HCT116 (cell line): ENCODE results near the gene PAQR8. TPM values are rescaled to one million over a fixed set of nuclear protein-coding genes. Genes with fewer than 3 reads are reported as not detected.

Experiments used
- ATAC-seq: fragments of 200-7000 bp; cut with Tn5 transposase; 2 replicates; pipeline ENCODE4 v1.9.1; 2020; ENCODE audit warnings: mild to moderate bottlenecking, moderate library complexity
- BruUV-seq: library from RNA; stranded (reverse); fragments of 400-500 nt; replicated peaks from 2 replicates; lab custom pipeline; 2021; lab: Mats Ljungman, UMichigan
- CTCF ChIA-PET: fragments of 300-600 bp; sonication (Branson Sonifier 250); formaldehyde crosslinking; loops from one replicate; lab custom pipeline; 2021; ENCODE audit warnings: antibody characterized with exemption; lab: Charles Lee
- POLR2A ChIA-PET: fragments of 300-600, 350-600 bp; sonication (Branson Sonifier 250); formaldehyde crosslinking; loops from one replicate; lab custom pipeline; 2021; ENCODE audit warnings: antibody characterized with exemption; lab: Charles Lee
- RAD21 ChIA-PET, 2 experiments: fragments of 300-600 bp; sonication (Branson Sonifier 250); formaldehyde crosslinking; loops; one replicate each; lab custom pipeline; 2023; ENCODE audit warnings: low total read pairs in 2 of 2; ENCODE audit not compliant: uncharacterized antibody in 2 of 2, unreplicated experiment in 2 of 2, low non-redundant PET in 1 of 2; lab: Charles Lee
- DNase-seq: peaks from one replicate; pipeline ENCODE4 v3.0.0-alpha.2; 2010; ENCODE audit warnings: low read depth, low spot score
- H2AFZ ChIP-seq: fragments of 200-600 bp; shearing (Covaris generic), sonication (generic); 2 replicates; pipeline ENCODE4 v1.6.1; 2017; ENCODE audit warnings: low read depth, mixed run types, mixed read lengths, antibody characterized with exemption, low read length; ENCODE audit not compliant: poor library complexity, severe bottlenecking
- H3K27ac ChIP-seq: 2 replicates; pipeline ENCODE4 v1.5.1; 2012; ENCODE audit warnings: low read depth, low read length
- H3K27me3 ChIP-seq: fragments of 200-600 bp; sonication (generic); 2 replicates; pipeline ENCODE4 v1.6.1; 2016; ENCODE audit warnings: mixed run types, low read length, mixed read lengths; ENCODE audit not compliant: insufficient read depth
- H3K36me3 ChIP-seq, 2 experiments: fragments of 200-500 bp in 1 of 2; fragments of 200-600 bp in 1 of 2; sonication (Bioruptor generic) in 1 of 2; sonication (generic) in 1 of 2; 2 replicates each; pipeline versions ENCODE4 v1.5.1 to v1.6.1; 2014 to 2016; ENCODE audit warnings: low read length in 2 of 2, inconsistent platforms in 1 of 2, mixed read lengths in 1 of 2, mixed run types in 1 of 2; ENCODE audit not compliant: insufficient read depth in 2 of 2, control insufficient read depth in 1 of 2
- H3K4me1 ChIP-seq, 2 experiments: fragments of 200-600 bp in 1 of 2; sonication (generic) in 1 of 2; 2 replicates each; pipeline versions ENCODE4 v1.5.1 to v1.6.1; 2012 to 2017; ENCODE audit warnings: low read length in 2 of 2, inconsistent platforms in 1 of 2, mild to moderate bottlenecking in 1 of 2, mixed read lengths in 1 of 2, mixed run types in 1 of 2, moderate library complexity in 1 of 2; ENCODE audit not compliant: insufficient read depth in 2 of 2, control insufficient read depth in 1 of 2
- H3K4me2 ChIP-seq: fragments of 200-600 bp; sonication (generic); 2 replicates; pipeline ENCODE4 v1.6.1; 2017; ENCODE audit warnings: mixed run types, low read length, mixed read lengths
- H3K4me3 ChIP-seq, 2 experiments: fragments of 200-600 bp in 1 of 2; sonication (generic) in 1 of 2; replicated peaks in 1 of 2; 2 replicates each; pipeline ENCODE4 v1.5.1; 2011 to 2016; ENCODE audit warnings: low read length in 2 of 2, control low read depth in 1 of 2, low read depth in 1 of 2, mild to moderate bottlenecking in 1 of 2, mixed read lengths in 1 of 2, mixed run types in 1 of 2
- H3K79me2 ChIP-seq: fragments of 200-600 bp; sonication (generic); 2 replicates; pipeline ENCODE4 v1.6.1; 2017; ENCODE audit warnings: mild to moderate bottlenecking, mixed run types, low read length, moderate library complexity, mixed read lengths; ENCODE audit not compliant: insufficient read depth
- H3K9ac ChIP-seq: fragments of 200-600 bp; sonication (generic); 2 replicates; pipeline ENCODE4 v1.6.1; 2016; ENCODE audit warnings: low read length, mixed read lengths
- H3K9me2 ChIP-seq: fragments of 200-600 bp; sonication (generic), shearing (Covaris generic); 2 replicates; pipeline ENCODE4 v1.6.1; 2017; ENCODE audit warnings: mixed run types, mild to moderate bottlenecking, moderate library complexity; ENCODE audit not compliant: insufficient read depth
- H3K9me3 ChIP-seq, 2 experiments: fragments of 200-500 bp in 1 of 2; fragments of 200-600 bp in 1 of 2; sonication (Bioruptor generic) in 1 of 2; sonication (generic) in 1 of 2; 2 replicates each; pipeline ENCODE4 v1.6.1; 2014 to 2017; ENCODE audit warnings: low read length in 2 of 2, mixed read lengths in 2 of 2, inconsistent platforms in 1 of 2, low read depth in 1 of 2, mild to moderate bottlenecking in 1 of 2, mixed run types in 1 of 2, moderate library complexity in 1 of 2; ENCODE audit not compliant: control insufficient read depth in 1 of 2, insufficient read depth in 1 of 2
- H4K20me1 ChIP-seq: fragments of 200-600 bp; sonication (generic), shearing (Covaris generic); 2 replicates; pipeline ENCODE4 v1.6.1; 2017; ENCODE audit warnings: mixed run types, mild to moderate bottlenecking, moderate library complexity; ENCODE audit not compliant: insufficient read depth
- CBX3 ChIP-seq: IDR thresholded peaks from 2 replicates; pipeline ENCODE4 v1.6.1; 2012; ENCODE audit warnings: low read depth
- CEBPB ChIP-seq: IDR thresholded peaks from 2 replicates; pipeline ENCODE4 v1.6.1; 2012; ENCODE audit warnings: low read depth
- EGR1 ChIP-seq: IDR thresholded peaks from 2 replicates; pipeline ENCODE4 v1.6.1; 2012; ENCODE audit warnings: low read depth
- EZH2phosphoT487 ChIP-seq: fragments of 200-600 bp; IDR thresholded peaks from 2 replicates; pipeline ENCODE4 v1.6.1; 2018; ENCODE audit warnings: antibody characterized with exemption, borderline replicate concordance
- FOSL1 ChIP-seq: IDR thresholded peaks from 2 replicates; pipeline ENCODE4 v1.6.1; 2012; ENCODE audit warnings: low read depth
- JUND ChIP-seq: IDR thresholded peaks from 2 replicates; pipeline ENCODE4 v1.6.1; 2012
- POLR2A ChIP-seq: IDR thresholded peaks from 2 replicates; pipeline ENCODE4 v1.7.0; 2011; ENCODE audit warnings: borderline replicate concordance; ENCODE audit not compliant: insufficient read depth, insufficient read length; ENCODE audit errors: extremely low read depth
- POLR2AphosphoS5 ChIP-seq: IDR thresholded peaks from 2 replicates; pipeline ENCODE4 v1.6.1; 2011; ENCODE audit warnings: mild to moderate bottlenecking, low read depth, low read length, moderate library complexity
- RAD21 ChIP-seq: IDR thresholded peaks from 2 replicates; pipeline ENCODE4 v1.6.1; 2012; ENCODE audit warnings: low read depth, mild to moderate bottlenecking
- SIN3A ChIP-seq: IDR thresholded peaks from 2 replicates; pipeline ENCODE4 v1.6.1; 2012; ENCODE audit warnings: low read depth
- SP1 ChIP-seq: IDR thresholded peaks from 2 replicates; pipeline ENCODE4 v1.6.1; 2012; ENCODE audit warnings: low read depth
- SRF ChIP-seq: IDR thresholded peaks from 2 replicates; pipeline ENCODE4 v1.6.1; 2012; ENCODE audit warnings: low read depth
- YY1 ChIP-seq: IDR thresholded peaks from 2 replicates; pipeline ENCODE4 v1.6.1; 2011; ENCODE audit warnings: low read length, low read depth, moderate library complexity, mild to moderate bottlenecking; ENCODE audit not compliant: insufficient replicate concordance; ENCODE audit errors: extremely low read depth
- ZFX ChIP-seq: fragments of 450-650 bp; IDR thresholded peaks from 2 replicates; pipeline ENCODE4 v1.6.1; 2017
- ZNF274 ChIP-seq: fragments of 200-500 bp; sonication (Bioruptor generic); IDR thresholded peaks from 2 replicates; pipeline ENCODE4 v1.6.1; 2014; ENCODE audit warnings: mild to moderate bottlenecking, low read depth, low read length, inconsistent platforms
- intact Hi-C: fragments of 100-400 bp; cut with micrococcal nuclease; formaldehyde crosslinking; loops from 2 replicates; pipeline ENCODE4 v1.10.0; 2022
- total RNA-seq: library from RNA; stranded (reverse); gene quantifications from one replicate; pipeline ENCODE4 v1.2.1, GENCODE V29; 2021; ENCODE audit not compliant: unreplicated experiment
- TF ChIP-seq, protein P1 (sequence below): IDR thresholded peaks from 2 replicates; pipeline ENCODE4 v1.6.1; 2011; ENCODE audit warnings: mild to moderate bottlenecking, low read length, moderate library complexity; ENCODE audit not compliant: insufficient replicate concordance; ENCODE audit errors: extremely low read depth
- TF ChIP-seq, protein P2 (sequence below), 3 experiments: fragments of 200-600 bp in 1 of 3; sonication (generic) in 1 of 3; IDR thresholded peaks in 2 of 3; conservative IDR thresholded peaks in 1 of 3; 2 replicates each; pipeline ENCODE4 v1.5.1; 2012 to 2017; ENCODE audit warnings: low read depth in 2 of 3, low read length in 2 of 3, antibody characterized with exemption in 1 of 3, borderline replicate concordance in 1 of 3, control low read depth in 1 of 3, mild to moderate bottlenecking in 1 of 3, mixed read lengths in 1 of 3, mixed run types in 1 of 3, moderate library complexity in 1 of 3; ENCODE audit not compliant: insufficient read depth in 1 of 3
- TF ChIP-seq, protein P3 (sequence below): IDR thresholded peaks from 2 replicates; pipeline ENCODE4 v1.6.1; 2012; ENCODE audit warnings: low read depth
- TF ChIP-seq, protein P4 (sequence below): IDR thresholded peaks from 2 replicates; pipeline ENCODE4 v1.6.1; 2012
- TF ChIP-seq, protein P5 (sequence below): IDR thresholded peaks from 2 replicates; pipeline ENCODE4 v1.6.1; 2012

PAQR8 gene
- total RNA-seq, 1 experiment from 2014 or later = 5.9 TPM

DNA sequence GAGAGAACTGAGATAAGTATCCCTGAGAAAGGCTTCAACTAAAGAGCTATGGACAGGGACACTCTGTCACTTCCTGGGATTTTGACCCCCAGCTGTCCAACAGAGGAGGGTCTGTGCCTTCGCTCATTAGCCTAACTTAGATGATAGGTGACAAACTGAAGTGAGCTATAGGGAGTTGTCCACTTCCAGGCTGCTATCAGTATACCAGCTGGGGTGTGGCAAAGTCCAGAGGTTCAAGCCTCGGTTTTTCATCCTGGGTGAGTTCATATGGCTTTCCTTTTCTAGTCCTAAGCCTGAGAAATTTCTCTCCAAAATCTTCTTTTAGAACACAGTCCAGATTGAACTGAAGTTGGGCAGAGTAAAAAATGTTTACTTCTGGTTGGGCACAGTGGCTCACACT is 5.9 kb upstream of the PAQR8 start:
- ChIA-PET POLR2A (no interaction called here), RAD21 (no interaction called here), CTCF (no interaction called here)
- Histone ChIP-seq H3K4me2 (no peak overlapping the region), H3K79me2 (no peaks in the 10 kb centered on the region), H3K27me3 (no peaks in the 10 kb centered on the region), H3K9ac (no peak overlapping the region), H3K9me2 (peaks cover 5% of the 10 kb centered on the region; the same call in 1 of the 2 replicates), H2AFZ (no peak overlapping the region), H3K4me1 (peaks cover 13 to 22% of the 10 kb centered on the region in 2 experiments), H4K20me1 (no peaks in the 10 kb centered on the region), H3K9me3 (no peaks in the 10 kb centered on the region), H3K27ac (no peak overlapping the region), H3K36me3 (no peaks in the 10 kb centered on the region), H3K4me3 (no peak overlapping the region)
- intact Hi-C loops = no loop called here
- no peak for TF ChIP-seq EZH2phosphoT487
- TF ChIP-seq, protein P1, sequence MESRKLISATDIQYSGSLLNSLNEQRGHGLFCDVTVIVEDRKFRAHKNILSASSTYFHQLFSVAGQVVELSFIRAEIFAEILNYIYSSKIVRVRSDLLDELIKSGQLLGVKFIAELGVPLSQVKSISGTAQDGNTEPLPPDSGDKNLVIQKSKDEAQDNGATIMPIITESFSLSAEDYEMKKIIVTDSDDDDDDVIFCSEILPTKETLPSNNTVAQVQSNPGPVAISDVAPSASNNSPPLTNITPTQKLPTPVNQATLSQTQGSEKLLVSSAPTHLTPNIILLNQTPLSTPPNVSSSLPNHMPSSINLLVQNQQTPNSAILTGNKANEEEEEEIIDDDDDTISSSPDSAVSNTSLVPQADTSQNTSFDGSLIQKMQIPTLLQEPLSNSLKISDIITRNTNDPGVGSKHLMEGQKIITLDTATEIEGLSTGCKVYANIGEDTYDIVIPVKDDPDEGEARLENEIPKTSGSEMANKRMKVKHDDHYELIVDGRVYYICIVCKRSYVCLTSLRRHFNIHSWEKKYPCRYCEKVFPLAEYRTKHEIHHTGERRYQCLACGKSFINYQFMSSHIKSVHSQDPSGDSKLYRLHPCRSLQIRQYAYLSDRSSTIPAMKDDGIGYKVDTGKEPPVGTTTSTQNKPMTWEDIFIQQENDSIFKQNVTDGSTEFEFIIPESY = no peak
- TF ChIP-seq, protein P2, sequence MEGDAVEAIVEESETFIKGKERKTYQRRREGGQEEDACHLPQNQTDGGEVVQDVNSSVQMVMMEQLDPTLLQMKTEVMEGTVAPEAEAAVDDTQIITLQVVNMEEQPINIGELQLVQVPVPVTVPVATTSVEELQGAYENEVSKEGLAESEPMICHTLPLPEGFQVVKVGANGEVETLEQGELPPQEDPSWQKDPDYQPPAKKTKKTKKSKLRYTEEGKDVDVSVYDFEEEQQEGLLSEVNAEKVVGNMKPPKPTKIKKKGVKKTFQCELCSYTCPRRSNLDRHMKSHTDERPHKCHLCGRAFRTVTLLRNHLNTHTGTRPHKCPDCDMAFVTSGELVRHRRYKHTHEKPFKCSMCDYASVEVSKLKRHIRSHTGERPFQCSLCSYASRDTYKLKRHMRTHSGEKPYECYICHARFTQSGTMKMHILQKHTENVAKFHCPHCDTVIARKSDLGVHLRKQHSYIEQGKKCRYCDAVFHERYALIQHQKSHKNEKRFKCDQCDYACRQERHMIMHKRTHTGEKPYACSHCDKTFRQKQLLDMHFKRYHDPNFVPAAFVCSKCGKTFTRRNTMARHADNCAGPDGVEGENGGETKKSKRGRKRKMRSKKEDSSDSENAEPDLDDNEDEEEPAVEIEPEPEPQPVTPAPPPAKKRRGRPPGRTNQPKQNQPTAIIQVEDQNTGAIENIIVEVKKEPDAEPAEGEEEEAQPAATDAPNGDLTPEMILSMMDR (IDR thresholded peaks at IDR 0.05 in 2 of 3, conservative IDR thresholded peaks at IDR 0.05 in 1 of 3; ENCODE audit: borderline replicate concordance in 1 of 3, insufficient read depth in 1 of 3, low read depth in 2 of 3, low read length in 2 of 3) = no peak
- TF ChIP-seq POLR2AphosphoS5 = no peak
- TF ChIP-seq RAD21 = no peak
- TF ChIP-seq, protein P3, sequence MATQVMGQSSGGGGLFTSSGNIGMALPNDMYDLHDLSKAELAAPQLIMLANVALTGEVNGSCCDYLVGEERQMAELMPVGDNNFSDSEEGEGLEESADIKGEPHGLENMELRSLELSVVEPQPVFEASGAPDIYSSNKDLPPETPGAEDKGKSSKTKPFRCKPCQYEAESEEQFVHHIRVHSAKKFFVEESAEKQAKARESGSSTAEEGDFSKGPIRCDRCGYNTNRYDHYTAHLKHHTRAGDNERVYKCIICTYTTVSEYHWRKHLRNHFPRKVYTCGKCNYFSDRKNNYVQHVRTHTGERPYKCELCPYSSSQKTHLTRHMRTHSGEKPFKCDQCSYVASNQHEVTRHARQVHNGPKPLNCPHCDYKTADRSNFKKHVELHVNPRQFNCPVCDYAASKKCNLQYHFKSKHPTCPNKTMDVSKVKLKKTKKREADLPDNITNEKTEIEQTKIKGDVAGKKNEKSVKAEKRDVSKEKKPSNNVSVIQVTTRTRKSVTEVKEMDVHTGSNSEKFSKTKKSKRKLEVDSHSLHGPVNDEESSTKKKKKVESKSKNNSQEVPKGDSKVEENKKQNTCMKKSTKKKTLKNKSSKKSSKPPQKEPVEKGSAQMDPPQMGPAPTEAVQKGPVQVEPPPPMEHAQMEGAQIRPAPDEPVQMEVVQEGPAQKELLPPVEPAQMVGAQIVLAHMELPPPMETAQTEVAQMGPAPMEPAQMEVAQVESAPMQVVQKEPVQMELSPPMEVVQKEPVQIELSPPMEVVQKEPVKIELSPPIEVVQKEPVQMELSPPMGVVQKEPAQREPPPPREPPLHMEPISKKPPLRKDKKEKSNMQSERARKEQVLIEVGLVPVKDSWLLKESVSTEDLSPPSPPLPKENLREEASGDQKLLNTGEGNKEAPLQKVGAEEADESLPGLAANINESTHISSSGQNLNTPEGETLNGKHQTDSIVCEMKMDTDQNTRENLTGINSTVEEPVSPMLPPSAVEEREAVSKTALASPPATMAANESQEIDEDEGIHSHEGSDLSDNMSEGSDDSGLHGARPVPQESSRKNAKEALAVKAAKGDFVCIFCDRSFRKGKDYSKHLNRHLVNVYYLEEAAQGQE = no peak
- no peak for TF ChIP-seq YY1
- no peak for TF ChIP-seq JUND
- TF ChIP-seq CBX3 = no peak
- TF ChIP-seq, protein P4, sequence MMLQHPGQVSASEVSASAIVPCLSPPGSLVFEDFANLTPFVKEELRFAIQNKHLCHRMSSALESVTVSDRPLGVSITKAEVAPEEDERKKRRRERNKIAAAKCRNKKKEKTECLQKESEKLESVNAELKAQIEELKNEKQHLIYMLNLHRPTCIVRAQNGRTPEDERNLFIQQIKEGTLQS = no peak
- no peak for TF ChIP-seq FOSL1
- no peak for TF ChIP-seq SIN3A
- no peak for TF ChIP-seq ZFX
- TF ChIP-seq CEBPB = no peak
- no peak for TF ChIP-seq POLR2A
- TF ChIP-seq SRF = no peak
- TF ChIP-seq, protein P5, sequence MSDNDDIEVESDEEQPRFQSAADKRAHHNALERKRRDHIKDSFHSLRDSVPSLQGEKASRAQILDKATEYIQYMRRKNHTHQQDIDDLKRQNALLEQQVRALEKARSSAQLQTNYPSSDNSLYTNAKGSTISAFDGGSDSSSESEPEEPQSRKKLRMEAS = no peak
- no peak for TF ChIP-seq ZNF274
- no peak for TF ChIP-seq SP1
- TF ChIP-seq EGR1 = no peak
- ATAC-seq = no peak
- no TSS peak for BruUV-seq
- DNase-seq = no peak
